Tibial nerve (tissue), 4 donors: ENCODE measurements around the gene SCG3. TPM values are rescaled to one million over a fixed set of nuclear protein-coding genes. Genes with fewer than 3 reads are reported as not detected.

Experiments used
- DNase-seq, 2 donors: peaks; one replicate each; pipeline ENCODE4 v3.0.0-alpha.2; 2019; ENCODE audit warnings: low spot score in 2 of 2
- H3K27ac ChIP-seq, 4 donors: fragments of 200-600 bp; sonication (generic) in 3 of 4; one replicate each; pipeline ENCODE4 v1.5.1; 2017 to 2019; ENCODE audit warnings: mild to moderate bottlenecking in 1 of 4
- H3K27me3 ChIP-seq, 2 donors: fragments of 200-600 bp; sonication (generic) in 1 of 2; one replicate each; pipeline versions ENCODE4 v1.5.1 to v1.6.0; 2017 to 2019
- H3K36me3 ChIP-seq, 3 donors: fragments of 200-600 bp; sonication (generic); one replicate each; pipeline ENCODE4 v1.5.1; 2018 to 2019
- H3K4me1 ChIP-seq, 4 donors: fragments of 200-600 bp; sonication (generic) in 3 of 4; one replicate each; pipeline ENCODE4 v1.5.1; 2017 to 2019
- H3K4me3 ChIP-seq, 4 donors: fragments of 200-600 bp; sonication (generic) in 3 of 4; one replicate each; pipeline ENCODE4 v1.5.1; 2017 to 2019; ENCODE audit warnings: mild to moderate bottlenecking in 1 of 4, moderate library complexity in 1 of 4
- H3K9me3 ChIP-seq, 4 donors: fragments of 200-600 bp; sonication (generic) in 3 of 4; one replicate each; pipeline ENCODE4 v1.5.1; 2017 to 2019
- EP300 ChIP-seq, 2 donors: sonication (generic); formaldehyde crosslinking; IDR thresholded peaks; one replicate each; pipeline ENCODE4 v1.6.1; 2017; ENCODE audit warnings: antibody characterized with exemption in 2 of 2, mild to moderate bottlenecking in 1 of 2
- POLR2A ChIP-seq, 2 donors: fragments of 450-650 bp; IDR thresholded peaks; one replicate each; pipeline ENCODE4 v1.6.1; 2017; ENCODE audit warnings: antibody characterized with exemption in 2 of 2, mild to moderate bottlenecking in 2 of 2, moderate library complexity in 2 of 2
- WGBS, 2 donors: methylation state at CpG; one replicate each; pipeline ENCODE4 v1.1.5; 2018; 5-methylcytosine and 5-hydroxymethylcytosine counted together
- total RNA-seq, 4 donors: library from RNA; depleted of rRNA; stranded (reverse); fragments of >200 nt; gene quantifications; one replicate each; pipeline ENCODE4 v1.1.0, GENCODE V29; 2016
- TF ChIP-seq, protein P1 (sequence below), 5 experiments: fragments of 200-600 bp in 3 of 5; fragments of 450-650 bp in 2 of 5; sonication (generic) in 3 of 5; IDR thresholded peaks; one replicate each; pipeline ENCODE4 v1.5.1; 2016 to 2019; ENCODE audit warnings: antibody characterized with exemption in 5 of 5, mild to moderate bottlenecking in 3 of 5, moderate library complexity in 2 of 5

Gene SCG3
- total RNA-seq, 4 donors from 2014 or later: not detected

DNA sequence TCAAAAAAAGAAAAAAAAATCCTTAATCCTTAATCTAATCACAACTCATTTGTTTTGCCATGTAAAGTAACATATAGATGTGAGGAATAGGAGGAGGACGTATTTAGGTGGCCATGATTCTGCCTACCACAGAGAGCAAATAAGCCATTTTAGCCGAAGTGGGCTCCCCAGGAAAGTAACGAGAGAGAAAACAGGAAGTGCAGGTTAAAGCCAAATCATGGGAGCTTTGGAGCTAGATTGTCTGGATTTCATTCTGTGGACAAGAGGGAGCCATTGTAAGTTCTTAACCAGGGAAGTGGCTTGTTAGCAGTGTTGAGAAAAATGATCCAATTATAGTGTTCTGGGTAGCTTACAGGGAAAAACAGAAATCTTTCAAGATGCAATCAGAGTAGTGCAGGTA, 79.5 kb downstream of the SCG3 start:
- H3K36me3 ChIP-seq: no peaks in the 10 kb centered on the region
- H3K4me1 ChIP-seq: peaks cover 0 to 81% (median 32%) of the 10 kb centered on the region in 4 donors
- no peak overlapping the region for H3K4me3 ChIP-seq
- TF ChIP-seq, protein P1, sequence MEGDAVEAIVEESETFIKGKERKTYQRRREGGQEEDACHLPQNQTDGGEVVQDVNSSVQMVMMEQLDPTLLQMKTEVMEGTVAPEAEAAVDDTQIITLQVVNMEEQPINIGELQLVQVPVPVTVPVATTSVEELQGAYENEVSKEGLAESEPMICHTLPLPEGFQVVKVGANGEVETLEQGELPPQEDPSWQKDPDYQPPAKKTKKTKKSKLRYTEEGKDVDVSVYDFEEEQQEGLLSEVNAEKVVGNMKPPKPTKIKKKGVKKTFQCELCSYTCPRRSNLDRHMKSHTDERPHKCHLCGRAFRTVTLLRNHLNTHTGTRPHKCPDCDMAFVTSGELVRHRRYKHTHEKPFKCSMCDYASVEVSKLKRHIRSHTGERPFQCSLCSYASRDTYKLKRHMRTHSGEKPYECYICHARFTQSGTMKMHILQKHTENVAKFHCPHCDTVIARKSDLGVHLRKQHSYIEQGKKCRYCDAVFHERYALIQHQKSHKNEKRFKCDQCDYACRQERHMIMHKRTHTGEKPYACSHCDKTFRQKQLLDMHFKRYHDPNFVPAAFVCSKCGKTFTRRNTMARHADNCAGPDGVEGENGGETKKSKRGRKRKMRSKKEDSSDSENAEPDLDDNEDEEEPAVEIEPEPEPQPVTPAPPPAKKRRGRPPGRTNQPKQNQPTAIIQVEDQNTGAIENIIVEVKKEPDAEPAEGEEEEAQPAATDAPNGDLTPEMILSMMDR (IDR thresholded peaks at IDR 0.05): no peak
- no peak for TF ChIP-seq EP300 (IDR thresholded peaks at IDR 0.05)
- no peak for TF ChIP-seq POLR2A (IDR thresholded peaks at IDR 0.05)
- peak overlapping the region in 2 of 4 donors; percentile 42 to 81 for H3K27ac ChIP-seq
- H3K27me3 ChIP-seq: no peaks in the 10 kb centered on the region
- 43 to 53% methylated on average over 3 of the region's 3 CpGs for WGBS, 2 donors
- DNase-seq: no peak
- H3K9me3 ChIP-seq: no peaks in the 10 kb centered on the region

DNA sequence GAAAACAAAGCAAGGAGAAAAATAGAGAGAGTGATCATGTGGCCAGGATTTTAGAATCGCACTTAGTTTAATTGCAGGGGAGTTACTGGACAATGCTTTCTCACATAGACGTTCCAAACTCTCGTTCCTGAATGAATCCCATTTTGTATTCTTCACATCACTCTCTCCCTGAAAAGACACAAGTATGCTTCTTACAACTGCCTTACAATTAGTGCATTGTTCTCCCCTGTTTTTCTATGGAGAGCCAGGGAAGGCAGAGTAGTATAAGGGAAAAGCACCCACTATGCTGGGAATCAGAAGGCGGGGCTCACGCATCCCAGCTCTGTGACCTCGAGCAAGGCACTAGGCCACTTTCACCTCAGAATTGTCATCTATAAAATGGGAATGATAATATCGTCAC, 84.4 kb downstream of the SCG3 start:
- H3K27me3 ChIP-seq: no peaks in the 10 kb centered on the region
- no peak for DNase-seq
- peaks cover 0 to 77% (median 9%) of the 10 kb centered on the region in 4 donors for H3K4me1 ChIP-seq
- H3K9me3 ChIP-seq: no peaks in the 10 kb centered on the region
- 37 to 56% methylated on average over 7 of the region's 7 CpGs for WGBS, 2 donors
- H3K4me3 ChIP-seq: no peak overlapping the region
- H3K36me3 ChIP-seq: peaks cover 0 to 28% (median 0%) of the 10 kb centered on the region in 3 donors
- H3K27ac ChIP-seq: peak overlapping the region; percentile 10 to 73 (median 58)
- TF ChIP-seq, protein P1 (IDR thresholded peaks at IDR 0.05): no peak
- TF ChIP-seq POLR2A (IDR thresholded peaks at IDR 0.05) (no peak), EP300 (IDR thresholded peaks at IDR 0.05) (no peak)

DNA sequence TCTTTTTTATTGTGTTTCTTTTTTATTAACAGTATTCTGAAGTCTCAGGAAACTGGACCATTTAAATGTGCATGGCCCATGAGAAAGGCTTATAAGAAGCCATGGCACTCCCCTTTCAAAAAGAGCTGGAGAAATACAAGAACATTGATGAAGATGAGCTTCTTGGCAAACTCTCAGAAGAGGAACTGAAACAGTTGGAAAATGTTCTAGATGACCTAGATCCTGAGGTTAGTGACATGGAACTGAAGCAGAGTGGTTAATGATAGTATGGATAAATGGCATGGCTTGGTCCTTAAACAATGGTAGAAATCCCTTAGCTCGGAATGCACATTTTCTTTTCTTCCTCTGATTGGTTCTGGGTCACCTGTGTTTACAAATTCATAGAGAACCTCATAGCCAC, 85.0 kb downstream of the SCG3 start:
- no peak for TF ChIP-seq POLR2A (IDR thresholded peaks at IDR 0.05)
- TF ChIP-seq, protein P1 (IDR thresholded peaks at IDR 0.05): no peak
- no peak for TF ChIP-seq EP300 (IDR thresholded peaks at IDR 0.05)
- H3K27ac ChIP-seq: peak overlapping the region in 3 of 4 donors; percentile 51 to 73 (median 65)
- WGBS, 2 donors: 65 to 75% methylated on average over 1 of the region's 1 CpG
- no peaks in the 10 kb centered on the region for H3K27me3 ChIP-seq
- no peaks in the 10 kb centered on the region for H3K9me3 ChIP-seq
- H3K36me3 ChIP-seq: peaks cover 0 to 28% (median 0%) of the 10 kb centered on the region in 3 donors
- H3K4me1 ChIP-seq: peaks cover 0 to 77% (median 6%) of the 10 kb centered on the region in 4 donors
- no peak overlapping the region for H3K4me3 ChIP-seq
- DNase-seq: no peak

GRCh38 chr15:51768018-51768417, 86.7 kb downstream of the SCG3 start:
- Histone ChIP-seq H3K4me3 (no peak overlapping the region), H3K4me1 (peaks cover 0 to 79% (median 3%) of the 10 kb centered on the region in 4 donors), H3K27ac (peak overlapping the region in 1 of 4 donors; percentile 9), H3K36me3 (peaks cover 0 to 33% (median 0%) of the 10 kb centered on the region in 3 donors), H3K9me3 (no peaks in the 10 kb centered on the region), H3K27me3 (no peaks in the 10 kb centered on the region)
- 69 to 75% methylated on average over 9 of the region's 9 CpGs for WGBS, 2 donors
- DNase-seq: no peak
- TF ChIP-seq, protein P1 (IDR thresholded peaks at IDR 0.05): no peak
- TF ChIP-seq EP300 (IDR thresholded peaks at IDR 0.05) (no peak), POLR2A (IDR thresholded peaks at IDR 0.05) (no peak)

Other genes starting within 250 kb of the SCG3 start
- gene DMXL2, start 58.7 kb upstream of the SCG3 start, total RNA-seq: 10 to 100 TPM; 43.7 to 49.6 (median 47.0) TPM
- 10 to 100 TPM; 16.8 to 24.9 (median 19.9) TPM for gene LYSMD2, start 56.2 kb downstream of the SCG3 start, total RNA-seq
- 100 to 1,000 TPM in 1 of 4 donors, 10 to 100 TPM in 3; 41.6 to 113 (median 54.7) TPM for gene TMOD2, start 70.1 kb downstream of the SCG3 start, total RNA-seq
- 10 to 100 TPM; 23.7 to 46.8 (median 29.5) TPM for gene TMOD3, start 148.2 kb downstream of the SCG3 start, total RNA-seq